HG02884 (cell line): ENCODE results near the gene GLB1L.

Experiments
- ATAC-seq: cut with Tn5 transposase; IDR thresholded peaks from one replicate; pipeline ENCODE4 v1.9.1; 2021; ENCODE audit warnings: mild to moderate bottlenecking, moderate library complexity; ENCODE audit not compliant: unreplicated experiment

Gene GLB1L

GRCh38 chr2:219253753-219254589, 8.7 kb upstream of the GLB1L start, which contains the start of gene TUBA4A:
Gene TUBA4A, minus strand, starts transcription at chr2:219253918. Its CDS starts 60 bp downstream, at chr2:219253858.
- ATAC-seq, result peak; percentile 47

DNA sequence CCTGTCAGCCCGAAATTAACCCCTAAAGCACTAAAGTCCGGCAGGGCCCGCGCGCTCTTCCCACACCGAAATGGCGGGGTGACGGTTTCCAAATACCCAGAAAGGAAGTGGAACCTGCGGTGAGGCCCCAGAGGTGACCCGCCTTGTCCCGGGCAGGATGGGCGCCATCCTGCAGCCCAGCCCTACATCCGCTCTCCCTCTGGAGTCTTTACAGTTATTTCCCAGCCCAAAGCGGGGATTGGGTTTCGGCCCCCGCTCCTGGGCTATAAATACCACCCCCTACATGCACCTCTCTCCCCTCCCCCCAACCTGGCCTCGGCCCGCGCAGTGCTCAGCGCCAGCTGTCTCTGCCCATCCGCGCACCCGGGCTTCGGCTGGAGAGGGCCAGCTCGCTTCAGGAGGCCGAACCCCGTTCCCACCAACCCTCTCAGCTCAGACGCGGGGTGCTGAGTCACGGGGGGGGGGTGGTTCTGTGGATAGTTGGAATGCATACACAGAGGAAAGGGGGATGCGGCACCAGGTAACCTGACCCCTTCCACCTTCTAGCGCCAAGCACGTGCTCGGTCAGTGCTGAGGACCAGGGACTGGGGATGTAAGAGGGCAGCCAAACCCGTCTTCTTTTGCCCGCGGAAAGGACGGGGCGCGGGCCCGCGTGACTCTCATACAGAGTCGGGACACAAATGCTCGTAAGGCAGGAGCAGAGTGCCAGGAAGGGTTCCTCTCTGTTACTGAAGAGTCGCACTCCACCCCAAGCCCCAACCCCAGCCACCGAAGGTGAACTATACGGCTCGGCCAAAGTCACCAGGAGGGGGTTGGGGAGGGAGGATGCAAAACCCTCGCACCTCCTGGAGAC, 7.9 kb upstream of the GLB1L start, which contains the start of gene TUBA4B:
TSS of gene TUBA4B (plus strand) at position 344 of the 853 bp plus-strand sequence. CDS start at position 509, 165 bp downstream.
- ATAC-seq, result peak; percentile 14

GRCh38 chr2:219252570-219252899, 7.3 kb upstream of the GLB1L start:
- ATAC-seq, result no peak

DNA sequence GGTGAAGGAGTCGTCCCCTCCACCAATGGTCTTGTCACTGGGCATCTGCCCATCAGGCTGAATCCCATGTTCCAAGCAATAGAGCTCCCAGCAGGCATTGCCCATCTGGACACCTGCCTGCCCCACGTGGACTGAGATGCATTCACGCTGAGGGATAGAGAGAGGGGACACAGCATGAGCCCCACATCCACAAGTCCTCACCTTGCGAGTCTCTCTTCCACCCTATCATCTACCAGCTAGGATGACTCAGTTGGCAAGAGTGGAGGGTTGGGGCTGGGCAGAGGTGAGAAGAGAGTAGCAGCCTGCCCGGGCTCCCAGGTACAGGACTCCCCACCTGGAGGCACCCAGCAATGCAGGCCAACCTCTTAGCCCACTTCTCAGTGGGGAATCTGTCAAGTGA, 6.8 kb upstream of the GLB1L start:
- ATAC-seq, result no peak

DNA sequence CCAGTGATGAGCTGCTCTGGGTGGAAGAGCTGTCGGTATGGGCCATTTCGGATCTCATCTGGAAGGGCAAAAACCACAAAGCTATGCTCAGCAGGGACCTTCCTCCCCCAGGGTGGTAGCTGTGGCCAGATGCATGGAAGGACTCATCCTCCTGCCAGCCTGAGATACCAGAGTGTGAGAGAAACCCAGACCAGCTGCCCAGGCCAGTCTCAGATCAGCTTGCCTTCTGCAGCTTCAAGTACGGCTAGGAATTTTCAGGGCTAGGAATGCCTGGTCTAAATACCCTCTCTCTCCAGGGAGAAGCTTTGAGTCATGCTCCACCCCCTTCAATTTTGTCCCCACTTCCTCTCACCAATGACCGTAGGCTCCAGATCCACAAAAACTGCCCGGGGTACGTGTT, 6.4 kb upstream of the GLB1L start:
- no peak for ATAC-seq

DNA sequence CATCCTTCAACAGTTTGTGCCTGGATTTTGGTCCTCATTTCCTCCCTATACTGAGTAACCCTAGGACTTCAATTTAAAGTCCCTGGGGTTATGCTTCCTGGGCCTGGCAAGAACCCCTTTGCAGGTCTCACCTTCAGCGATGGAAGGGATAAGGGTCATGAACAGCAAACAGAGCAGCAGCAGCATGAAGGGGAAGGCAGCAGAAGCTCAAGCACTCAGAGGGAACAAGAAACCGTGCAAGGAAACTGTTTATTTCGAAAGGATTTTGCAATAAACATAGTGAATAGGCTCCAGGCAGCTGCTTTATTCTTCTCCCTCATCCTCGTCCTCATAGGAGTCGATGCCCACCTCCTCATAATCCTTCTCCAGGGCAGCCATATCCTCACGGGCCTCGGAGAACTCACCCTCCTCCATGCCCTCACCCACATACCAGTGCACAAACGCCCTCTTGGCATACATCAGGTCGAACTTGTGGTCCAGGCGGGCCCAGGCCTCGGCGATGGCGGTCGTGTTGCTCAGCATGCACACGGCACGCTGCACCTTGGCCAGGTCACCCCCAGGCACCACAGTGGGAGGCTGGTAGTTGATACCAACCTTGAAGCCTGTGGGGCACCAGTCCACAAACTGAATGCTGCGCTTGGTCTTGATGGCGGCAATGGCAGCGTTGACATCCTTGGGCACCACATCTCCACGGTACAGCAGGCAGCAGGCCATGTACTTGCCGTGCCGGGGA, 5.0 kb upstream of the GLB1L start:
- no peak for ATAC-seq

DNA sequence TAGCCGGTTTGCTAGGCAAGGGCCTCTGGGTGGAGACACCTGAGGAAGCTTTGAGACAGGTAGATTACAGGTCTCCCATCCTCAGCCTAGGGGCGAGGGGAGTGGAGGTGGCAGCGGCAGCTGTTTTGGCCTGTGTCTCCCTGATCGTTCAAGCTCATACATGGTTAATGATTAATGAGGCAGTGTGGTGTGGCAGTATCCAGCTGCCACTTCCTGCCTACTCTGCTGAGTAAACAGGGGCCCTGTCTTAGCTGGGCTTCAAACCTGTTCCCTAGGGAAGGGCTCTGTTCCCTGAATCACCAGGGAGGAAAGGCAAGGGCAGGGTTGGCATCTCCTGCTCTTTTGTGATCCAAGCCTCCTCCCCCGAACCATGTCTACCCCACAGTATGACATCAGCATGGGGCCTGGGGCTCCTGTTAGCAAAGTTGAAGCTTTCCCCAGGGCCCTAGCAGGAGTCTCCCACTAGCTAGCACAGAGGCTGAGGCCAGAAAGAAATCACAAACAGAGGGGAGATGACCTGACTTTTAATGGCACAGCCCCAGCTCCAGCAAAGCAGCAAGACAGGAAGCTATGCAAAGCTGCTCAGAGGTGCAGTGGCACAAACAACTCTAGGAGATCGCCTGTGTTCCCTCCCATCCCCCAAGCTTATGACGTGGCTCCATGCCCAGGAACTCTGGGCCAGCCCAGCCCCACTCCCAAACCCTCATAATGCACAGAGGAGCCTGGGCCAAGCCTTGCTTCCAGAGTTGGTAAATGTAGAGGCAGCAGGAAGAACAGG, 4.1 kb upstream of the GLB1L start:
- no peak for ATAC-seq

- no peak for ATAC-seq
These were observed 3.6 kb upstream of the GLB1L start for GRCh38 chr2:219248845-219249202.

DNA sequence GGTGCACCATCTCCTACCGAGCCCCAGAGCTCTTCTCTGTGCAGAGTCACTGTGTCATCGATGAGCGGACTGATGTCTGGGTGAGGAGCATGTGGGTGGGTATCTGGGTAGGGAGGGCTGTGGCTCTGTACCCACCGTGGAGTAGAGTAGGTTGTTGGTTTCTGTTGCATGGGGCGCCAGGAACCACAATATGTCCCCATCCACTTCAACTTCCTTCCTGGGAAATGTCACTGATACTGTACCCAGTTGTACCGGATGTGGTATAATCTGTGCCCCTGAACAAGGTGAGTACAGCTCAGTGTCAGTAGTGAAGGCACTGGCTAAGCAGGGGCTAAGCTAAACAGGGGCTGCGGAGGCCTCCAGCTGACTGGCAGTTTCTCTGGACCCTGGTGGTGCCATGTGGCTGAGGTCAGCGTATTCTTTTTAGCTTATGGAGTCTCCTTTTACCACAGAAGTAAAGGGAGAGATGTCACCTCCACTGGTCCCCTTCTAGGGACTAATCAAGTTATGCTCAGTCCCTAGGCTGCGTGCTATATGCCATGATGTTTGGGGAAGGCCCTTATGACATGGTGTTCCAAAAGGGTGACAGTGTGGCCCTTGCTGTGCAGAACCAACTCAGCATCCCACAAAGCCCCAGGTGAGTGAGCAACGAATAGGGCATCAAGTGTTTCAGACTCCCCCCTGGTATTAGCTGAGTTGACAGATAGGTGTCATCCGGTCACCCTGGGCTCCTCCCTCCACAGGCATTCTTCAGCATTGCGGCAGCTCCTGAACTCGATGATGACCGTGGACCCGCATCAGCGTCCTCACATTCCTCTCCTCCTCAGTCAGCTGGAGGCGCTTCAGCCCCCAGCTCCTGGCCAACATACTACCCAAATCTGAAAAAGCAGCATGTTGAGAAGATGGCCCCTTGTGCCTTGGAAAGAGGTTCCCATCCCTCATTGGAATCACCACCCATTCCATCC, 2.7 kb upstream of the GLB1L start:
- ATAC-seq, result no peak

- ATAC-seq, result no peak
These were observed 1.3 kb upstream of the GLB1L start for GRCh38 chr2:219246559-219246958.

DNA sequence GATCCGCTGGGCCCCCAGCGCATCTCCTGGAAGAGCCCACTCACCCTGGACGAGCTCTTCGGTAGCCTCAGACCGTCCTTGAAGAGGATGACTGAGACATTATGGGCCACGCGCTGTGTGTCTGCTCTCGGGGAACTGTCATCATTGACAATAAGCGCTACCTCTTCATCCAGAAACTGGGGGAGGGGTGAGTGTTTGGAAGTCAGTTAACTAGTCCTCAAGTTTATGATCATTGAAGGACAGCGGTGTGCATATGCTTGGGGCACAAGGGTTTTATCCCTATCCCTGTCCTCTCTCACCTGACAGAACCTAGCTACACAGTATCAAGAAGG, 621 bp upstream of the GLB1L start:
- ATAC-seq, result no peak

GRCh38 chr2:219244789-219245147, 476 bp downstream of the GLB1L start:
- ATAC-seq, result no peak

DNA sequence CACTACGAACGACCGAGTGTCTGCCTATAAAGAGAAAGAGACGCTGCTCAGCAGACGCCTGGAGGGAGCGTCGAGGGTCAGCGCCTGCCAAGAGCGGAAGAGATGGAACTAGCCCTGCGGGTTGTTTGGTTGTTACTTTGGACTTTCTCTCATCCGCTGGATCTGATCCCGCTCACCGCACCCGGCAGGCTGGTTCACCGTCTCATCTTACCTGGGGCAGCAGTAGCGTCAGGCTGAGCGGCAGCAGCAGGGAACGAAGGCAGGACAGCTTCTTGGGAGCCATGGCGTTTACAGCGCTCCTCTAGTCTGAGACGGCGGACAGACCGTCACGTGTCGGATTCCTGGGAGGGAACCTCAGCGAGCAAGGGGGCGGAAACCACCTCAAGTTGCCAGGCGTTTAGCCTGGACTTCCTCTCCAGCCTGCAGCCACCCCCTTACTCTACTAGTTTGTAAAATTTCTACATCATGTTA, 1.9 kb downstream of the GLB1L start:
- ATAC-seq, result no peak

- ATAC-seq, result no peak
These were observed 10.9 kb downstream of the GLB1L start for GRCh38 chr2:219234331-219234730.

- ATAC-seq, result peak; percentile 13
These were observed 15.1 kb downstream of the GLB1L start for GRCh38 chr2:219230059-219230540.

GRCh38 chr2:219229305-219230058, 15.8 kb downstream of the GLB1L start, which contains the start of the genes ANKZF1 and ATG9A:
Gene ANKZF1, plus strand, starts transcription at chr2:219229806. Its CDS starts 452 bp downstream, at chr2:219230258.
Gene ATG9A, minus strand, starts transcription at chr2:219229636. Its CDS starts 1,612 bp downstream, at chr2:219228024.
- peak; percentile 97 for ATAC-seq

DNA sequence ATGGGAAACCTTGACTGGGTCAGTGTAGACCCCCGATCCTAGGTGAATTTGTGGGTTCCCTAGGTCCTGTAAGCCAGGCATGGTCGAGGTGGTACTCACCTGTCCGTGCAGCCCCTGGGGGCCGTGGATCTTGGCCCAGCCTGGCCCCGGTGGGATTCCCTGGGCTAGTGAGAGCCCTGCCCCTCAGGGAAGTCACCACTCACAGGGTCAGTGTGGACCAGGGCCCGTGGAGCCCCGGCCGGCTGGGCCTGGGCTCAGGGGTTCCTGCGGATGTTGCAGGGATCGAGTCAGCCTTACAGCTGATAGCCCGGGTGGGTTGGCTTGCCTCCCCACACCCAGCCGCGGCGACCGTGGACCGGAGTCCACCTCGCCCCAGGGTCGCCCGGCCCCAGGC, 16.3 kb downstream of the GLB1L start:
- no peak for ATAC-seq
